GM18511 (cell line): ENCODE results near the gene ANKK1.

Source experiments
- ATAC-seq: cut with Tn5 transposase; IDR thresholded peaks from one replicate; pipeline ENCODE4 v1.9.1; 2021; ENCODE audit warnings: mild to moderate bottlenecking, moderate library complexity; ENCODE audit not compliant: unreplicated experiment

Gene ANKK1

GRCh38 chr11:113408206-113408605, 20.6 kb downstream of the ANKK1 start:
- no peak for ATAC-seq

DNA sequence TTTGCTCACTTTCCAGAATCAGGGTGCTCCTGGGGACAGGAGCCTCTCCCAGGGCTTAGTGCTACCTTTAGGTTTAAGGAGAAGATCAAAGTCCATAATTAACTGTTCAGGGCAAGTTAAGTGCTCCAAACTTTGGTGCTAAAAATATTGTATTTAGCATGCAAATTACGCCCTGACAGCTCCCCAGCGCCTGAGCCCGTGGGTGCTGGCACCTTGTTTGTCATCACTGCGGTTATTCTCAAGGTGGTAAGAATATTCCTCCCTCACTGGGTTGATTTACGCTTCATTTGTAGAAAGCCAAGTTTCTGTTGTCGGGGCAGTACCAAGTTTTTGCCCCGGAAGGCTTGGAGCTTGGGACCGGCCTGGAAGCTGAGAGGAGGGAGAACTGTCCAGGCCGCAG, 21.3 kb downstream of the ANKK1 start:
- no peak for ATAC-seq

- no peak for ATAC-seq
These were observed 21.9 kb downstream of the ANKK1 start for GRCh38 chr11:113409526-113409925.

DNA sequence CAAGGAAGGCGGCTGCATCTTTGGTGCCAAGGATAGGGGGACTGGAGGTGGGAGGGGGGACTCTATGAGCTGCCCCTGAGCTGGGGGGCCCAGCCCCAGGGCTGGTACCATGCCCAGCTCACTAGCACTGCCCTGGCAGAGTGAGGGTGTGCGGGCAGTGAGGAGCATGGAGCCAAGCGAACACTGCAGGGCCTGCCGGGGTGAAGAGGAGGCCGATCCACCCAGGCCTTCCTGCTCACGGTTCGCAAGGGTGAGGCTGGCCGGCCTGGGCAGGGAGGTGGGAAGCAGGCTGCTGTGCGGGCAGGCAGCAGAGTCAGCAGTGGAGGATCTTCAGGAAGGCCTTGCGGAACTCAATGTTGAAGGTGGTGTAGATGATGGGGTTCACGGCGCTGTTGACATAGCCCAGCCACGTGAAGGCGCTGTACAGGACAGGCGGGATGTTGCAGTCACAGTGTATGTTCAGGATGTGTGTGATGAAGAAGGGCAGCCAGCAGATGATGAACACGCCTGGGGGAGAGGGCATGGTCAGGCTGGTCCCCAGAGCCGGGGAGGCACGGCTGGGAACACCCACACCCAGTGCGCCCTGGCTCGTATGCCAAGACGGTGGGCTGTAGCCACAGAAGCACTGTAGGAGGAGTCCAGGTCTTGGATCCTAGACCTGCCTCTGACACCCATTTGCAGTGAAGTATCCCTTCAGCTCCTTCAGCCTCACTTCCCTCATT, 23.0 kb downstream of the ANKK1 start:
- ATAC-seq: no peak

GRCh38 chr11:113411536-113411935, 24.0 kb downstream of the ANKK1 start:
- ATAC-seq: no peak

GRCh38 chr11:113412675-113413074, 25.1 kb downstream of the ANKK1 start:
- no peak for ATAC-seq

DNA sequence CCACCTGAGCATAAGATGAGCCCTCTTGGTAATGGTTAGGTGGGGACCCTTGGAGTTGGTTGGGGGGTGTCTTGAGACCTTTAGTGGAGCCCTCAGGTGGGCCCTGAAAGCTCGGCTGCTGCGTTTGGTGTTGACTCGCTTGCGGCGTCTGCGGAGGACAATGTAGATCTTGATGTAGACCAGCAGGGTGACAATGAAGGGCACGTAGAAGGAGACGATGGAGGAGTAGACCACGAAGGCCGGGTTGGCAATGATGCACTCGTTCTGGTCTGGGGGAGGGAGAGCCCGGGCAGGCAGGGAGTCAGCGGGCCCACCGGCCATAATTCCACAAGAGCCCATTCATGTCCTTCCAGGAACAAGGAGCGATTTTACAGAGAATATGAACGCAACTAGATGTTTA, 27.8 kb downstream of the ANKK1 start:
- ATAC-seq: no peak

GRCh38 chr11:113417428-113417827, 29.8 kb downstream of the ANKK1 start:
- ATAC-seq: no peak

DNA sequence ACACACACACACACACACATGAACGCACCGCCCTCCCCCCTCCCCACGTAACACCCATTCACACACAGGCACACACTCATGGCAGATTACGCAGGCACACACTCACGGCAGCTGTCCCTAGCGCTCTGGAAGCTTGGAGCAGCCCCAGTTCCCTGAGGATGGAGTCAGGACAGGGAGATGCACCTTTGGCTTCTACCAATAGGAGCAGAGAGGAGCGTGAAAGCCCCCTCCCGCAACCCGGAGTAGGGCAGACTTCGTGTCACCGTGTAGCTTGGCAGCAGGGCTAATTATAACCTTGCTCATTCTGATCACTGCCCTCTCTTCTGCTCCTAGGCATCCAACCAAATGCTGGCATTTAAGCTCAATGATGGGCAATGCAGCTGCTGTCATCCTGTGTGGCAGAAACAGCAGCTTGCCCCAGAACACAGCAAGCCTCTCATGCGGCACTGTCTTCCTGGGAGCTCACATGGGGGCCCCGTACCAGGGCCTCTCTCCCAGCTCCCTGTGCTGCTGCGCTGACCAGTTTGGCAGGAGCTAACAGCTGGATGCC, 31.9 kb downstream of the ANKK1 start:
- no peak for ATAC-seq

DNA sequence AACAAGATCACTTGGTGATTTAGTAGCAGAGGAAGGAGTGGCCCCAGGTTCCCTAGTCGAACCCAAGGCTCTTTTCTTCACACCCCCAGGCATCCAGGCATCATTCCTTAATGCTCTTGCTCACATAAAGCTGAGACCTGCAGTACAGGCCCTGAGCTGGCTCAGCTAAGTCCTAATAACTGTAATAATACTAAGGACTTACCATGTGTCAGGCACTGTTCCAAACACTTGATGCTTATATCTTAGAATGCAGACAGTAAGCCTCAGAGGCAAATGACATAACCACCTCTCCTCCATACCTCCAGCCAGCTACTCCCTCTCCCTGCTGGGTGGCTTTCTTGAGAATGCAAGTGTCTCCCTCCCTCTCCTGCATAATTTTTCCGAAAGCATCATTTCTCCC, 33.2 kb downstream of the ANKK1 start:
- no peak for ATAC-seq

DNA sequence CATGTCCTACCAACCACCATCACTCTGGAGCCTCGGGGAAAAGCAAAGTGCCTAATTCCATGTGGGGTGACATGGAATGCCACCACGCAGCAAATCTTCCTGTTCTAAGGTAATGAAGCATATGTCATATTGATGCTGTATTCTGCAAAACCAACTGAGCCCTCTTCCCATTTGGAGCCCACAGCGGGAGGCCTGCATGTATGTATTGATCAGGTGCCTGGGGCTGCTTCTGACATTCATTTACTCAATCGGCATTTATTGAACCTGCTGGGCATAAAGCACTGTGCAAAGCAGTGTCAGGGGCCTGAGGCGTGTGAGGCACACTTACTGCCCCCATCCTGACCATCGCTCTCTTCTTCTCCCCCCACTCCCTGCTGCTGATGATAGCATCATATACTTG, 39.1 kb downstream of the ANKK1 start:
- no peak for ATAC-seq

GRCh38 chr11:113431746-113432145, 44.2 kb downstream of the ANKK1 start:
- no peak for ATAC-seq

GRCh38 chr11:113435190-113435968, 47.8 kb downstream of the ANKK1 start:
- no peak for ATAC-seq

DNA sequence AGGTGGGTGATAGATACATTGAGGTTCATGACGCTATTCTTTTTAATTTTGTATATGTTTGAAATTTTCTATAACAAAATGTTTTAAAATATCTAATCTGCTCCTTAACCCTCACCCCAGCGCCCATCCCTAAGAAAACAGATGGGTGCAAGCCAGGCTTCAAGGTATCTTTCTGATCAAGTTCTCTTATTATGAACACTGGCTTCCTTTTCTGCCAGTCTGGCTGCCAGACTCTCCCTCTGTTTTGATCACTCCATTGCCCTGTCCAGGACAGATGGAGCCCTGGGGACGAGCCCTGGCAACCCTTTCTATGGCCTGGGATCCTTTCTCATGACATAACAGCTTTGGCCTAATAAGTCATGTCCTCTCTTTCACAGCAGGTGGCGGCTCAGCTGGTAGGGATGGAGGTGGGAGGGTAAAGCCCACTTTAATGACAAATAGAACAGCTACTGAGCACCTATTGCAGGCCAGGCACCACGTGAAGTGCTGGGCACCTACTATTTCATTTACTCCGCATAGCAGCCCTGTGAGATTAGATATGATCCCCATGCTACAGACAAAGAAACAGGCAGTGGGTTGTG, 49.2 kb downstream of the ANKK1 start:
- ATAC-seq: no peak

DNA sequence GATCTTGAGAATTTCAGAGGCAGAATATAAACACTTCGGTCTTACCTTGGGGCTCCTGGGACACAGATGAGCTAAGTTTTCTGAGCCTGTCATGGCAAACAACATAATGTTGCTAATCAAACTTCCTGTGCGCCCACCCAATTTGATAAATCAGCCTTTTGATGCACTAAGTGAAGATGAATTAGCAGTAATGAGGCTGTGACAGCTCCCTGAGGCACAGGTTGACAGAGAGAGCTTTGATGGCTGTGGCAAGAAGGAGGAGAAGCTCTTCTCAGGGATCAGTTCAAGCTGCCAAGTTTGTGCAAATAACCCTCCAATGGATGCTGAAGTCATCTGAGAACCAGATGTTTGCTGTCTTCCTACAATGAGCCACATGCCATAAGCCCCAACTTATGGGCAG, 53.2 kb downstream of the ANKK1 start:
- ATAC-seq: no peak

- no peak for ATAC-seq
These were observed 57.0 kb downstream of the ANKK1 start for GRCh38 chr11:113444502-113445123.

DNA sequence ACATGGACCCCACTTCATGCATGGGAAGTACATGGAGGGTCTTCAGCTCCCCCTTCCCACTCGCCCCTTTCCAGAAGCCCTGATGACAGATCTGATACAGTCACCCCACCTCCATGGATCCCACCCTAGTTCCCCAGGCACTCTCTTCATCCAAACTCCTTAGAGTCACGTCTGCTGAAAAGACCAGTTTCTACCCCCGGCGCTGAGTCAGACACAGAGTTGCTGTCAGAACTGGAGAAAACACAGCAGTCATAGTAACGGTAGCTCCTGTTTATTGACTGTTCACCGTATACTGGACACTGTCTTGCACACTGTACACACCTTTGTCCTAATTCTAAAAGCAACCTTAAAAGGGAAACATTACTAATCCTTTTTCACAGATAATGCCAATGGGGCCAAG, 58.5 kb downstream of the ANKK1 start:
- no peak for ATAC-seq

DNA sequence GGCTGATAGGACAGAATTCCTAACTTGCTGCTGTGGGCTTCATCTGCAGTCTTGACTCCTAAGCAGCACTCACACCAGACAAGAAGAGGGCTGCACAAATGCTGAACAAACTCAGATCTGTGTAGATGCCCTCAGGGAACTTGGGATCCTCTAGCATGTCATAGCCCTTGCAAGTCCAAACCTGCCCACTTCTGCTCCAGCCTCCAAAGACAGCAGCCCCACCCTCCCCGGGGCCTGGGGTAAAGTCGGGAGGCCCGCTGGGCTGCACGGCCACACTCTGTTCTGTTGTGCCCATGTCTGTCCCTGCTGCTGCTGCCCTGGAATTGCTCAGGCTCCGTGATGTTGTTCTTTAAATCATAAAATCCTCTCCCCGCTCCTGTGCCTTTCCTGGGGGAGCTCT, 59.4 kb downstream of the ANKK1 start:
- no peak for ATAC-seq

DNA sequence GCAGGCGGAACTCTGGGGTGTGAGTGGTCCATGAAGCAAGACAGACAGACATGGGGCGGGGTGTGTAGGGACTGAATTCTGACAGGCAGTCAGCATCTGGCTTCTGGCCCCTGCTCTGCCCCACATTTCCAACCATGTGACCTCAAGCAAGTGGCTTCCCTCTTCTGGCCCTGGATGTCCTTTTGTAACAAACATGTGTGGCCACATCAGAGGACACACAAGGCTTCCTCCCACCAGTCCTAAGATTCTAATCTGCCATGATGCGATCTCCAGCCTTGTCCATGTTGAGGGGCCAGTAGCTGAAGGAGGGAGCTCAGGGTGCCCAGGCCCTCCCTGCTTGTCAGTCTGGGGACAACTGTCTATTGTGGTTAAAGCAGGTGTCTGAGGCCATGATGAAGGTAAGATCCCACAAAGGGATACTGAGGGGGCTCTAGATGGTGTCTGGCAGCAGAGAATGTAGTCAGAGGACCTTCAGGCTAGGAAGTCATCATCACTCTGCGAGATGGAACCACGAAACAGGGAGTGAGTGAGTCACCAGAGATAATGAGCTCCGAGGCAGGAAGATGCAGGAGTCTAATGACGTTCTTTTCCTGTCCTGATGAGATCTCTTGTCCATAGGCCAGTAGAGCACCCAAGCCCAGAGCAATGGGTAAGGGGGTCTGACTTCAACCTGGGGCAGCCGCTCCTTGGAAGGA, 60.2 kb downstream of the ANKK1 start:
- no peak for ATAC-seq

GRCh38 chr11:113448316-113448677, 60.7 kb downstream of the ANKK1 start:
- no peak for ATAC-seq

GRCh38 chr11:113449743-113450142, 62.2 kb downstream of the ANKK1 start:
- ATAC-seq: no peak
